GM19328 (cell line): Measurements from ENCODE around the gene CORO2B.
"Not testable (repeated sequence)": the region's sequence is repeated elsewhere in the genome, so short reads cannot be mapped to it uniquely, and the experiment has no call there.

Source experiments
- ATAC-seq: cut with Tn5 transposase; IDR thresholded peaks from one replicate; pipeline ENCODE4 v1.9.1; 2021; ENCODE audit warnings: mild to moderate bottlenecking, moderate library complexity; ENCODE audit not compliant: unreplicated experiment

The CORO2B gene

GRCh38 chr15:68644083-68644904 is 65.5 kb downstream of the CORO2B start:
- no peak for ATAC-seq

GRCh38 chr15:68644996-68645395 is 66.2 kb downstream of the CORO2B start:
- no peak for ATAC-seq

DNA sequence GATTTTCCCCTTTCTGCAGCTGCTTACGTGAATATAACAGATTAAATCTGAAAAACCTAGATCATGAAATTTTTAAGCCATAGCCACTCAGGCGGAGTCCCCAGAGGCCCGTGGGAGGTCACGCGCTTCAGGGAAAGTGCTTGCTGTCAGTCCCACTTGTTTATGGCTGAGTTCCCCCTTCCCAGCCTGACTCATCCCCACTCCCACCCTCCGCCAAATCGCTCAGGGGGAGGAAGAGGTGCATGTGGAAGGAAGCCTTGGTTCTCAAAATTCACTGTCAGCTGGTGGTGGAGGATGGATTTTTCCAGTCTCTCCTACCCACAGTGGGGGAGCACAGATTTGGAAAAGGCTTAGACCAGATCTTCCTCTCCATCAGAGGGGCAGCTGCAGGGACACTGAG is 67.4 kb downstream of the CORO2B start:
- no peak for ATAC-seq

- no peak for ATAC-seq
Observed at GRCh38 chr15:68646696-68647095, 67.9 kb downstream of the CORO2B start.

DNA sequence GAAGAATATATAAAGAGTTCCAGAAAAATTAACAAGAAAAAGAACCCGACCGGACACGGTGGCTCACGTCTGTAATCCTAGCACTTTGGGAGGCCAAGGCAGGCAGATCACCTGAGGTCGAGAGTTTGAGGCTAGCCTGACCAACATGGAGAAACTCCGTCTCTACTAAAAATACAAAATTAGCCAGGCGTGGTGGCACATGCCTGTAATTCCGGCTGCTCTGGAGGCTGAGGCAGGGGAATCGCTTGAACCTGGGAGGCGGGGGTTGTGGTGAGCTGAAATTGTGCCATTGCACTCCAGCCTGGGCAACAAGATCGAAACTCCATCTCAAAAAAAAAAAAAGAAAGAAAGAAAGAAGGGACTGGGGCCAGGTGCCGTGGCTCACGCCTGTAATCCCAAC is 68.6 kb downstream of the CORO2B start:
- not testable (repeated sequence) for ATAC-seq

- ATAC-seq = no peak
Observed at GRCh38 chr15:68650901-68651709, 72.3 kb downstream of the CORO2B start.

DNA sequence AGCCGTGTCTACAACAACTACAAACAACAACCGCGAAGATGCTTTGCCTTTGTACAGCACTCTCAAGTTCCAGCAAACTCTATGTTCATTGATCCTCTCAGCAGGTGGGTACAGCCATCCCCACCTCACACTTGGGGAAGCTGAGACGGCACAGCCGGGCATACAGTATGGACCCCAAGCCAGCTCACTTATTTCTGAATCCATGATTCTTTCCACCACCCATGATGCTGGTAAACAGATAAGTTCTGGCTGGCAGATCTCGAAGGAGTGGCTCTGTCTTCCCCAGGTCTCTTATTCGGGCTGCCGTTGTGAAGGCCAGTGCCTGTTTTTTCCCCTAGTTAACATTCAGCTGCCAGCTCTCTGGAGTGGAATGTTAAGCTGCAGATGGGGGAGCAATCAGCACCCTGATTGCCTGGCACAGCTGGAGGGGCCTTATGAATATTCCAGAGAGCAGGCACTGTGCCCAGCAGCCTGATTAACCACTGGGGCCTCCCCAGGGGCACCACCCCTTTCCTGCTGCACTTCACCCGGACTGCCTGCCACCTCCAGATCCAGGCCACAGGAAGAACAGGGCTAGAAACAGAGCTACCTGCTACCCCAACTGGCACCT is 73.2 kb downstream of the CORO2B start:
- no peak for ATAC-seq

- ATAC-seq = no peak
Observed at GRCh38 chr15:68653031-68653635, 74.3 kb downstream of the CORO2B start.

DNA sequence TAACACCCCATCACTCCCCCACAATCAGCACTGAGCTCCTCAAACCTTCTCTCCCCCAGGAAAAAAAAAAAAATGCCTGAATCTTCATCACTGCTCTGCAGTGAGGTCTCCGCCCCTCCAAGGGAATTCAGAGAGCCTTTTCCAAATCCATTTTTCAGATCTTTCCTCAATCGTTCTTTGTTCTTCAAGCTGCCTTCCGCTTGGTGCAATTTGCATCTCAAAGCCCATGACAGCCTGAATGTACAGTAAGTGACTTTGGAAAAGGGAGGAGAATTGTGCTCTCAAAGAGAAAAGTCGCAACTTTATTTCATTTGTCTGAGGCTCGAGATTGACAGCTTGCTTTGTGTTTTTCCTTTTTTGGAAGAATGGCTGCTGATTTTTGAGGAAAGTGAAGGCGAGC is 75.0 kb downstream of the CORO2B start:
- no peak for ATAC-seq

- ATAC-seq = no peak
Observed at GRCh38 chr15:68654786-68655560, 76.2 kb downstream of the CORO2B start.

DNA sequence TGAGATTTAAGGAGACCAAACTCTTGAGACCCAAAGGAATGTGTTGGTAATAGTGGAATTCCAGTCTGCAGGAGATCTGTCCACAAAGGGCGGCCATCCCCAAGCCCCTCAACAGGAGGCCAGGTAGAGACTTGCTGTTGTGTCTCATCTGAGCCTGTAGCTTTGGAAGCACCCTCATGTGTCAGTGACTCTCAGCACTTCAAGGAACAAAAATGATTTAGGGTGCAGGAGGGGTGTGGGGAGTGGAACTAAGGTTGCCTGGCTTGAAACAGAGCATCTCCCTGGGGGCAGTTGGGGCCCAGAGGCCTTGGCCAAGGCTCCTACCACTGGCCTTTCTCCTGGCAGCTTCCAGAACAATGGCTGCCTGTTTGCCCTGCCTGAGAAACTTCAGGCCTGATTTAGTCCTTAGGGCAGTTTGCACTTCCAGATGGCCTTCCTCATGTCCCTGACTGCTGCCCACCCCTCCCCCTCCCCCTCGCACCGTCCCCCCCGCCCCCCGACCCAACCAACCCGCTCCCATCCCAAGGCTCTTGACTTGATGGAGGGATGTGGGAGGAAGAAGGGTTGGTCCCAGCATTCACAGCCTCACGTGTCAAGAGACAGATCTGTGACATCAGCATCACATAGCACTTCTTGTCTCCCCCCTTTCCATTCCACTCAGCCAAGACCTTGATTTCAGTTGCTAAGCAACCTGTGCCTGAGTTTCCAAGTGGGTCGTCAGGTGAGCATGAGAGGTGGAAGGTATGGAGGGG is 77.1 kb downstream of the CORO2B start:
- no peak for ATAC-seq

- ATAC-seq = no peak
Observed at GRCh38 chr15:68656438-68656739, 77.6 kb downstream of the CORO2B start.

DNA sequence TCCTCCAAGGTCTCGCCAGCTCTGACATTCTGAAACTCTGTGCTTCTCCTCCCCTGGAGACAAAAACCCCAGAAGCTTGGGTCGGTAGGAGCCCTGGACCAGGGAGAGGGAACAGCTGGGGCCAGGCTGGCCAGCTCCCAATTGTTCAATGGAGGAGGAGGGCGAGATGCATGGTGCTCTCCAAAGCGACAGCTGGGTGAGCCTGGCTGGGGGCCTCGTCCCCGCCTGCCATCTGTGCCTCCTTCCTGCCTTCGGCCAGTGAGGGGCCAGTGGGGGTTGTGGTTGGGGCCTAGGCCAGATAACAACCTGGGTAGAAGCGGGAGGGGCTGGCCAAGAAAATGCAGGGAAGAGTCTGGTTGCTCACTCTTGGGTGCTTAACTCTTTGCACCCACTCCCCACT is 79.4 kb downstream of the CORO2B start:
- no peak for ATAC-seq

- ATAC-seq = no peak
Observed at GRCh38 chr15:68658641-68659358, 80.0 kb downstream of the CORO2B start.

GRCh38 chr15:68663526-68663925 is 84.7 kb downstream of the CORO2B start:
- ATAC-seq = no peak

GRCh38 chr15:68666120-68666811 is 87.5 kb downstream of the CORO2B start:
- ATAC-seq = no peak

GRCh38 chr15:68666812-68667450 is 88.1 kb downstream of the CORO2B start:
- ATAC-seq = no peak
